Inferior parietal cortex (tissue), 1 donor: ENCODE measurements around the gene PHACTR1.

Experiments used
- DNase-seq: peaks from one replicate; pipeline ENCODE4 v3.0.0-alpha.2; 2016; ENCODE audit errors: extremely low spot score

The PHACTR1 gene

GRCh38 chr6:13285705-13286104 is 569.1 kb downstream of the PHACTR1 start:
- no peak for DNase-seq

- no peak for DNase-seq
Measured at GRCh38 chr6:13286181-13286580, 569.6 kb downstream of the PHACTR1 start.

- no peak for DNase-seq
Measured at GRCh38 chr6:13287104-13287503, 570.5 kb downstream of the PHACTR1 start.

DNA sequence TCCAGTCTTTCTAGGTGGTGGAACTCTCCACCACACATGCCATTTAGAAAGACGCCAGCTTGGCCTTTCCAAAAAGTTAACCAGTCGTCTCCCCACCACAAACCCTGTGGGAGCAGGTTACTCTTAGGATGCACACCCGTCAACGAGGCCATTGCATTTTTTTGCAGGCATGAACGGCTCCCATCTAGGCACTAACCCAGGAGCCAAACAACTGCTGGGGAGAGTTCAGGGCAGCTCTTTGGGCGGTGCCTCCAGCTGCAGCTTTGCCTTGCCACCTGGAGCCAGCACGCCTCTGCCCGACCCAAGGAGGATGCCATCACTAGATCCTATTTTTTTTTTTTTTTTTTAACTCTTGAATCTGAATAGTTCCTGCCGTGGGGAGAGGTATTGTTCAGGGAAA is 571.9 kb downstream of the PHACTR1 start:
- no peak for DNase-seq

DNA sequence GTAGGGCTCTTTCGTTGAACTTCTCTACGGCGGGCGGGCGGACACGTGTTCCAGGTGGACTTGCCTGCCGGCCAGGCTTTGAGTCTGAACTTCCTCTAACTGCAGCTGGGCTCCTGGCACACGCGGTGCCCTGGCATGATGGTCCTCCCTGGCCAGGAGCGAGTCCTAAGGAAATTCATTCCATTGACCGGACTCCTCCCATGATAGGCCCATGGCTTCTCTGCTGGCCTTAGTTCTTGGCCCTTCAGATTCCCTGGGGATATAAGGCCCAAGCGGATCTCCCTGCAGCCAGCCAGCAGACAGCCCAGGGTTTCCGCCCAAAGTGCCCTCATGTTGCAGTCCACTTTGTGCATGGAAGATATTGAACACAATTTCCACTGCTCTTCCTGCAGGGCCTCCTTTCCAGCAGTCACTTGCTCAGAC is 572.4 kb downstream of the PHACTR1 start:
- no peak for DNase-seq

- DNase-seq, result no peak
Measured at GRCh38 chr6:13289789-13290318, 573.3 kb downstream of the PHACTR1 start.

- no peak for DNase-seq
Measured at GRCh38 chr6:13290335-13290734, 573.8 kb downstream of the PHACTR1 start.

DNA sequence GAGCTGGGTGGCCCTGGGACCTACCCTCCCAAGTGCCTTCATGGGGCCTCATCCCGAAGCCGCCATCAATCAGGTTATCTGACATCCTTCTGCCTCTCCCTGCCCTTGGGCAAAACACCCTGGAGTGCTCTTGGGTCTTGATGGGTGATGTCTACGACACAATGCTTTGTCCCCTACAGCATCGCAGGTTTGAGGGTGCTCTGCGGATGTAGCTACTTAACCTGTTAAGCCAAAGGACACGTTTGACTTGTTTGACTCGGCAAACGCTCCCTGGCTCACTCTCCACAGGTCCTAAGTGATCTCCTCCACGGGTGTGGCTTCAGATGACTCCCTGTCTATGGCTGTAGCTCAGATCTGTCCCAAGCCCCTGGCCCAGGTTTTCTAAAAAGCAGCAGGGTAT is 576.2 kb downstream of the PHACTR1 start:
- DNase-seq, result no peak

DNA sequence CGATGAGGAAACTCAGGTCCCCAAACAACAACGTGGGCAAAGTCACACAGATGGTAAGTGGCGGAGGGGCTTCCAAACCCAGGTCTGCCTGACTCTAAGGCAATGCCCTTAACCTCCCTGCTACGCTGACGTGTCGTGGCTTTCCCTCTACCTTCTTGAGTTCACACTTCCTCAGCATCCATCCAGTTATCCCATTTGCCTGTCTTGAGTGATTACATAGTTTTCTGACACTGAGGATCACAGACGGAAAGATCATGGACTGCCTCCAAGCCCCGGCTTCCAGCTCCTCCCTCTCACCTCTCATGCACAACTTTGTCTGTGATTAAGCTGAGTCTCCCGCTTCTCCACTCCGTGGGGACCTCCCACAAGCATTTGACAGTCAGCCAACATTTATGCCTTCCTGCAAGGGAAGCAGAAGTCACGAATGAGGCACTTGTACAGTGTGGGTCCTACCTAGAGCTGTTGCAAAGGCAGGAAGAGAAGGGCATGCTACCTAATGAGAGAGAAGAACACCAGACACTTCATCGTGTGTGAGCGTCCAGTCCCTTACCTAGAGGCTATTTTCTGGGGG is 578.0 kb downstream of the PHACTR1 start:
- no peak for DNase-seq

DNA sequence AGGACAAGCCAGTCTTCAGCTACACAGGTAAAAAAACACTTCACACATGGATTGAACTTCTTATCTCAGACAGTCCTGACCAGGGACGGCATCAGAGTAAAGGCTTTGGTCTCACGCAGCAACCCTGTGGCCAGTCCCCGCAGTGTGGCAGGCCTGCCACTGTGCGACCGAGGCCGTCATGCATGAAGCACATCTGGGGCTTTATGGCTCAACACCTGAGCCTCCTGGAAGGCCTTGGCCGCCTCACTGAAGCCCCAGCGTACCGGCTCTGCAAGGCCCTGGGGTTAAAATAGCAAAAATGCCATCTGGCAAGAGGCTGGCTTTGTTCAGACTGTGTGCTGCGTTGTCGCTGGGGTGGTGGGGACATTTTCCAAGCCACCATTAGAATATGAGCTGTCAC is 579.0 kb downstream of the PHACTR1 start:
- no peak for DNase-seq

- DNase-seq, result no peak
Measured at GRCh38 chr6:13296536-13296997, 580.0 kb downstream of the PHACTR1 start.

DNA sequence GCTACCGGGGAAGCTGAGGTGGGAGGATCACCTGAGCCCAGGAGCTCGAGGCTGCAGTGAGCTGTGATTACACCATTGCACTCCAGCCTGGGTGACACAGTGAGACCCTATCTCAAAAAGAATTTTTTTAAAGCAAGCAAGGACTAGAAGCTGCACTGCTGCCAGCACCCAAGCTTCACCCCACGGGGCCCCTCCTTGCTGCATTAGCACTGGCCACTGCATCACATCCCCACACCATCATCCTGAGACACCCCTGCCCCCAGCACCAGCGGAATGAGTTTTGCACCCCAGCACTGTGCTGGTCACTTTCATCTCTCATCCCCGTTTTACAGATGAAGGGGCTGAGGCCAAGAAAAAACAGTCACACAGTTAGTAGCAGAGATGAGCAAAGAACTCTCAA is 580.8 kb downstream of the PHACTR1 start:
- no peak for DNase-seq

- no peak for DNase-seq
Measured at GRCh38 chr6:13298446-13298845, 581.9 kb downstream of the PHACTR1 start.

GRCh38 chr6:13299403-13299821 is 582.8 kb downstream of the PHACTR1 start:
- DNase-seq, result no peak

- DNase-seq, result no peak
Measured at GRCh38 chr6:13299918-13300317, 583.4 kb downstream of the PHACTR1 start.

GRCh38 chr6:13300643-13301590 is 584.4 kb downstream of the PHACTR1 start:
- DNase-seq, result no peak

DNA sequence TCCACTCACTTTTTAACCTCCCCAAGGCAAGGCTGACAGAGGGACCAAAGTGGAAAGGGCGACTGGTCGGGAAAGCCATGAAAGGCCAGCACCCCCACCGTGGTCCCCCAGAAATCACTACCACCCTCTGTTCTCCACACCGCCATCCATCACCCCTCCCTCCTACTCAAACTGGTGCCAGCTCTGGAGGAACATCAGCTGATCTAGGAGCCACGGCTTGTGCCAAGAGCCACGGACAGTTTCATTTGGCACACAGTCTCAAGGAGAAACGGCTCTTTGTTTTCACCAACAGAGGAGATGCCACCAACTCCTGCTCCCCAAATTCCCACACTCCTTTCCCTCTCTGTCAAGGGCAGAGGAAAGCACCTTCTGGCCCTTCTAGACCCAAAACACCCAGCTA is 585.7 kb downstream of the PHACTR1 start:
- DNase-seq, result no peak

DNA sequence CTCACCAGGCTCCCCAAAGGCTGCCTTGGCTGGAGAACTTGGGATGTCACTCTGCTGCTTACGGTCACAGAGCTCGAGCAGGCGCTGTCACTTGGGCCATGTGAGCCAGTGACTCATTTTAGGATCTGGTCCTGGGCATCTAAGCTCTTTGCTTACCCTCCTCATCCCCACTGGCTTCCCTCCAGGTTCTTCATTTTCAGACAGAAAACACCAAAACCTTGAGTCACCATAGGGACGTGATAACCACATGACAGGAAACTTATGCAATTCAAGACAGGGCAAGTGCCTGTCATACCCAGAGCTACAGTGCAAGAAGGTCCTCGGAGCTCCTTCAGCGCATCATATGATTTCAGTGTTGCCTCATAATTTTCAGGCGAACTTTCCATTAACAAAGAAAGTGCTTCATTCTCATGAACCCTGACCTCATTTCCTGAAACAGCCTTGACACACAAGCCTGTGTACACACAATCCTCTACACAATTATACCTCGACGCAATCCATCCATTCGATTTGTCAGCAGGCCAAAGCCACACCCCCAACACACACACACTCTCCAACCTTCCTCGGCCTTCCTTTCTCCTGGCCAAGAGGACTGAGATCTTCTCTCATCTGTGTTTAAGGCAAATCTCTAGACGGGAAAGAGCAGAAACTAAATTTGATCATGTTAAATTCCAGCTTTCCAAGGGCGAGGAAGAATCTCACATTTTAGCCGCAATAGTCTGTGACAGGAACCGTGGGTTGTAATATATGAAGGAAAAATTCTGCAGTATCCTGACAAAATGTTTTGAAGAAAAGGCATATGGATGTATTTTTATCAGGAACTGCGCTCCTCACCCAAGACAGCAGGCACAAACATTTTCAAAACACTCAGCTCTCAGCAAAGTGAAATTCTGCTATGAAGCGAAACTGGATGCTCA is 586.4 kb downstream of the PHACTR1 start:
- DNase-seq, result peak; percentile 77

- DNase-seq, result no peak
Measured at GRCh38 chr6:13303668-13304017, 587.1 kb downstream of the PHACTR1 start.

GRCh38 chr6:13304101-13304500 is 587.5 kb downstream of the PHACTR1 start:
- DNase-seq, result no peak

GRCh38 chr6:13304580-13305260 is 588.2 kb downstream of the PHACTR1 start:
- DNase-seq, result peak; percentile 64
